Uterus (tissue), 4 donors: ENCODE data around the gene THY1. TPM values are rescaled to one million over a fixed set of nuclear protein-coding genes. Genes with fewer than 3 reads are reported as not detected.
A peak's percentile ranks its signal among the peaks of the same experiment; 100 is the strongest.

Experiments
- DNase-seq, 2 donors: peaks; one replicate each; pipeline ENCODE4 v3.0.0-alpha.2; 2019 to 2020
- H3K27ac ChIP-seq, 2 donors: fragments of 200-600 bp; sonication (generic); 1 replicate in 1 of 2; 2 replicates in 1 of 2; pipeline ENCODE4 v1.5.1; 2016 to 2018
- H3K27me3 ChIP-seq, 2 donors: fragments of 200-600 bp; sonication (generic); one replicate each; pipeline ENCODE4 v1.5.1; 2018 to 2019; ENCODE audit warnings: control low read depth in 1 of 2
- H3K36me3 ChIP-seq, 2 donors: fragments of 200-600 bp; sonication (generic); one replicate each; pipeline ENCODE4 v1.5.1; 2019; ENCODE audit warnings: control low read depth in 1 of 2
- H3K4me1 ChIP-seq, 2 donors: fragments of 200-600 bp; sonication (generic); one replicate each; pipeline ENCODE4 v1.5.1; 2018 to 2019; ENCODE audit warnings: control low read depth in 1 of 2
- H3K4me3 ChIP-seq, 2 donors: fragments of 200-600 bp; sonication (generic); 1 replicate in 1 of 2; 2 replicates in 1 of 2; pipeline ENCODE4 v1.5.1; 2018 to 2019; ENCODE audit warnings: mild to moderate bottlenecking in 1 of 2
- H3K9me3 ChIP-seq, 2 donors: fragments of 200-600 bp; sonication (generic); one replicate each; pipeline ENCODE4 v1.5.1; 2019; ENCODE audit warnings: control low read depth in 1 of 2
- POLR2A ChIP-seq, 2 donors: fragments of 450-650 bp; IDR thresholded peaks; one replicate each; pipeline ENCODE4 v1.6.1; 2016; ENCODE audit warnings: antibody characterized with exemption in 2 of 2, mild to moderate bottlenecking in 1 of 2, moderate library complexity in 1 of 2
- intact Hi-C: fragments of 100-400 bp; cut with DNase I; formaldehyde crosslinking; loops from one replicate; pipeline ENCODE4 v1.15.1; 2023; ENCODE audit warnings: low total_unique reads
- total RNA-seq, 4 donors: library from RNA; depleted of rRNA in 3 of 4; stranded (reverse); fragments of >200 nt in 3 of 4; gene quantifications; one replicate each; pipeline versions ENCODE4 v1.1.0 to v1.2.4, GENCODE V29; 2014 to 2023
- TF ChIP-seq, protein P1 (sequence below), 4 experiments: fragments of 200-600 bp in 2 of 4; fragments of 450-650 bp in 2 of 4; sonication (generic) in 2 of 4; IDR thresholded peaks; one replicate each; pipeline ENCODE4 v1.5.1; 2016 to 2019; ENCODE audit warnings: antibody characterized with exemption in 4 of 4, mild to moderate bottlenecking in 2 of 4, moderate library complexity in 1 of 4
- donor health status: DM: yes; HTN: yes; CAD: no.

THY1 gene
- total RNA-seq, 4 donors from 2014 or later = 10.7 to 88.9 (median 41.3) TPM

GRCh38 chr11:119434591-119435330 lies 11.8 kb upstream of the THY1 start:
- intact Hi-C loops = no loop called here
- no peak overlapping the region for H3K4me3 ChIP-seq

GRCh38 chr11:119433358-119433725 lies 10.4 kb upstream of the THY1 start:
- H3K27ac ChIP-seq = peak overlapping the region; percentile 61 to 90
- H3K36me3 ChIP-seq = no peaks in the 10 kb centered on the region
- no peak for TF ChIP-seq POLR2A (IDR thresholded peaks at IDR 0.05)
- TF ChIP-seq, protein P1, sequence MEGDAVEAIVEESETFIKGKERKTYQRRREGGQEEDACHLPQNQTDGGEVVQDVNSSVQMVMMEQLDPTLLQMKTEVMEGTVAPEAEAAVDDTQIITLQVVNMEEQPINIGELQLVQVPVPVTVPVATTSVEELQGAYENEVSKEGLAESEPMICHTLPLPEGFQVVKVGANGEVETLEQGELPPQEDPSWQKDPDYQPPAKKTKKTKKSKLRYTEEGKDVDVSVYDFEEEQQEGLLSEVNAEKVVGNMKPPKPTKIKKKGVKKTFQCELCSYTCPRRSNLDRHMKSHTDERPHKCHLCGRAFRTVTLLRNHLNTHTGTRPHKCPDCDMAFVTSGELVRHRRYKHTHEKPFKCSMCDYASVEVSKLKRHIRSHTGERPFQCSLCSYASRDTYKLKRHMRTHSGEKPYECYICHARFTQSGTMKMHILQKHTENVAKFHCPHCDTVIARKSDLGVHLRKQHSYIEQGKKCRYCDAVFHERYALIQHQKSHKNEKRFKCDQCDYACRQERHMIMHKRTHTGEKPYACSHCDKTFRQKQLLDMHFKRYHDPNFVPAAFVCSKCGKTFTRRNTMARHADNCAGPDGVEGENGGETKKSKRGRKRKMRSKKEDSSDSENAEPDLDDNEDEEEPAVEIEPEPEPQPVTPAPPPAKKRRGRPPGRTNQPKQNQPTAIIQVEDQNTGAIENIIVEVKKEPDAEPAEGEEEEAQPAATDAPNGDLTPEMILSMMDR (IDR thresholded peaks at IDR 0.05) = no peak
- DNase-seq = no peak
- no peaks in the 10 kb centered on the region for H3K9me3 ChIP-seq
- peaks cover 0 to 7% of the 10 kb centered on the region in 2 donors for H3K4me1 ChIP-seq
- intact Hi-C loops = no loop called here
- no peaks in the 10 kb centered on the region for H3K27me3 ChIP-seq
- H3K4me3 ChIP-seq = no peak overlapping the region

More at GRCh38 chr11:119434591-119435330, 11.8 kb upstream of the THY1 start:
- Histone ChIP-seq H3K9me3 (no peaks in the 10 kb centered on the region), H3K36me3 (no peaks in the 10 kb centered on the region), H3K27me3 (no peaks in the 10 kb centered on the region), H3K4me1 (peaks cover 0 to 7% of the 10 kb centered on the region in 2 donors), H3K27ac (no peak overlapping the region)
- no peak for DNase-seq
- TF ChIP-seq POLR2A (IDR thresholded peaks at IDR 0.05) = no peak
- TF ChIP-seq, protein P1 (IDR thresholded peaks at IDR 0.05) = no peak

GRCh38 chr11:119432484-119433357 lies 9.7 kb upstream of the THY1 start:
- no peaks in the 10 kb centered on the region for H3K36me3 ChIP-seq
- intact Hi-C loops = no loop called here
- TF ChIP-seq POLR2A (IDR thresholded peaks at IDR 0.05) = no peak
- TF ChIP-seq, protein P1 (IDR thresholded peaks at IDR 0.05) = no peak
- peak in 1 of 2 donors; percentile 42 for DNase-seq
- H3K27me3 ChIP-seq = no peaks in the 10 kb centered on the region
- peaks cover 0 to 7% of the 10 kb centered on the region in 2 donors for H3K4me1 ChIP-seq
- peak overlapping the region; percentile 61 to 90 for H3K27ac ChIP-seq
- peak overlapping the region in 1 of 2 donors; percentile 19 for H3K4me3 ChIP-seq
- H3K9me3 ChIP-seq = no peaks in the 10 kb centered on the region

DNA sequence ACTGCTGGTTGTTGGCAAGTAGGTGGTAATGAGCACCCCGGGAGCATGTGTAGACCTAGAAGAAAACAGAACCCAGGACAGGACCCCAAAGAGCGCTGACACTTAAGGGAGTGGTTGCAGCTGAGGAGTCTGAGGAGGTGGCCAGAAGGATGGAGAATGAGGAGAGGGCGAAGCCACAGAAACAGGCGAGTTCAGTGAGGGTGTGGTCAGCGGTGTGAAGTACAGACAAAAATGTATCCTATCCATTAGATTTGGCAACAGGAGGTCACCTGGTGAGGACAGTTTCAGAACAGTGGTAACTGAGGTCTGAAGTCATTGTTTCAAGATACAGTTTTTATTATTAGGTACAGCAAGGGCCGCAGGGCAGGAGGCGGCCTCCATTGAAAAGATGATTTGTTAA lies 8.6 kb upstream of the THY1 start:
- peaks cover 0 to 7% of the 10 kb centered on the region in 2 donors for H3K4me1 ChIP-seq
- intact Hi-C loops = no loop called here
- no peak for TF ChIP-seq POLR2A (IDR thresholded peaks at IDR 0.05)
- TF ChIP-seq, protein P1 (IDR thresholded peaks at IDR 0.05) = no peak
- no peaks in the 10 kb centered on the region for H3K27me3 ChIP-seq
- H3K9me3 ChIP-seq = no peaks in the 10 kb centered on the region
- H3K36me3 ChIP-seq = no peaks in the 10 kb centered on the region
- no peak overlapping the region for H3K4me3 ChIP-seq
- no peak for DNase-seq
- no peak overlapping the region for H3K27ac ChIP-seq

GRCh38 chr11:119427279-119427678 lies 4.3 kb upstream of the THY1 start:
- Histone ChIP-seq H3K27ac (no peak overlapping the region), H3K36me3 (no peaks in the 10 kb centered on the region), H3K4me3 (no peak overlapping the region), H3K4me1 (no peaks in the 10 kb centered on the region), H3K27me3 (no peaks in the 10 kb centered on the region), H3K9me3 (no peaks in the 10 kb centered on the region)
- no peak for DNase-seq
- TF ChIP-seq, protein P1 (IDR thresholded peaks at IDR 0.05) = no peak
- no peak for TF ChIP-seq POLR2A (IDR thresholded peaks at IDR 0.05)
- intact Hi-C loops = no loop called here
